Endodermal cell (in vitro differentiated cells): Measurements from ENCODE around the gene VAV3. TPM values are rescaled to one million over a fixed set of nuclear protein-coding genes. Genes with fewer than 3 reads are reported as not detected.

Experiments used
- DNase-seq: peaks from one replicate; pipeline ENCODE4 v3.0.0-alpha.2; 2017
- H3K27ac ChIP-seq: 2 replicates; pipeline ENCODE4 v1.5.1; 2013; ENCODE audit warnings: mild to moderate bottlenecking, low read depth, low read length, moderate library complexity
- H3K27me3 ChIP-seq: 2 replicates; pipeline ENCODE4 v1.6.1; 2013; ENCODE audit warnings: mild to moderate bottlenecking, low read length, moderate library complexity; ENCODE audit not compliant: insufficient read depth, control insufficient read depth, poor library complexity, severe bottlenecking
- H3K36me3 ChIP-seq: 2 replicates; pipeline ENCODE4 v1.7.0; 2013; ENCODE audit warnings: mild to moderate bottlenecking, low read length, moderate library complexity; ENCODE audit not compliant: control insufficient read depth, insufficient read depth
- H3K4me1 ChIP-seq: one replicate; pipeline ENCODE4 v1.7.0; 2013; ENCODE audit warnings: low read length; ENCODE audit not compliant: control insufficient read depth, insufficient read depth
- H3K4me3 ChIP-seq: 2 replicates; pipeline ENCODE4 v1.5.1; 2013; ENCODE audit warnings: mild to moderate bottlenecking, low read length, moderate library complexity
- H3K9ac ChIP-seq: 2 replicates; pipeline ENCODE4 v1.6.1; 2013; ENCODE audit warnings: mild to moderate bottlenecking, low read length, moderate library complexity; ENCODE audit not compliant: poor library complexity, severe bottlenecking; ENCODE audit errors: extremely low read depth
- H3K9me3 ChIP-seq: 2 replicates; pipeline ENCODE4 v1.6.1; 2013; ENCODE audit warnings: mild to moderate bottlenecking, low read length, moderate library complexity; ENCODE audit not compliant: control insufficient read depth
- H3K27ac Mint-ChIP-seq: 2 replicates; pipeline ENCODE4 v1.8.0; 2020; ENCODE audit warnings: mixed read lengths
- H3K27me3 Mint-ChIP-seq: 2 replicates; pipeline ENCODE4 v1.8.0; 2021; ENCODE audit warnings: mild to moderate bottlenecking, mixed read lengths; ENCODE audit not compliant: insufficient read depth
- H3K36me3 Mint-ChIP-seq: 2 replicates; pipeline ENCODE4 v1.8.0; 2020; ENCODE audit warnings: low read depth, mixed read lengths
- H3K4me1 Mint-ChIP-seq: 2 replicates; pipeline ENCODE4 v1.8.0; 2020; ENCODE audit warnings: mixed read lengths
- H3K4me3 Mint-ChIP-seq: 2 replicates; pipeline ENCODE4 v1.8.0; 2020; ENCODE audit warnings: mild to moderate bottlenecking, moderate library complexity, mixed read lengths
- H3K9me3 Mint-ChIP-seq: 2 replicates; pipeline ENCODE4 v1.8.0; 2020; ENCODE audit warnings: mild to moderate bottlenecking, mixed read lengths
- WGBS, 2 experiments: methylation state at CpG; one replicate each; pipeline versions ENCODE4 v1.1.5 to v1.1.7; 2013; ENCODE audit warnings: missing lambda C conversion rate in 2 of 2, mixed read lengths in 1 of 2; ENCODE audit not compliant: insufficient coverage in 1 of 2, insufficient read length in 1 of 2; 5-methylcytosine and 5-hydroxymethylcytosine counted together
- total RNA-seq, 2 donors: library from RNA; stranded (reverse); fragmentation: NEBNext Ultra II Directional in 1 of 2; extraction: Animal tissue kit (Norgen Biotek cat#: 25700) in 1 of 2; gene quantifications; 2 replicates in 1 of 2; 3 replicates in 1 of 2; pipeline ENCODE4 v1.2.1, GENCODE V29; 2021
- TF ChIP-seq, protein P1 (sequence below): fragments of 200-600 bp; sonication (generic); conservative IDR thresholded peaks from 2 replicates; pipeline ENCODE4 v1.5.0; 2021; ENCODE audit warnings: antibody characterized with exemption, mild to moderate bottlenecking

The VAV3 gene
- total RNA-seq, 2 donors from 2014 or later = 6.9 to 9.6 TPM

DNA sequence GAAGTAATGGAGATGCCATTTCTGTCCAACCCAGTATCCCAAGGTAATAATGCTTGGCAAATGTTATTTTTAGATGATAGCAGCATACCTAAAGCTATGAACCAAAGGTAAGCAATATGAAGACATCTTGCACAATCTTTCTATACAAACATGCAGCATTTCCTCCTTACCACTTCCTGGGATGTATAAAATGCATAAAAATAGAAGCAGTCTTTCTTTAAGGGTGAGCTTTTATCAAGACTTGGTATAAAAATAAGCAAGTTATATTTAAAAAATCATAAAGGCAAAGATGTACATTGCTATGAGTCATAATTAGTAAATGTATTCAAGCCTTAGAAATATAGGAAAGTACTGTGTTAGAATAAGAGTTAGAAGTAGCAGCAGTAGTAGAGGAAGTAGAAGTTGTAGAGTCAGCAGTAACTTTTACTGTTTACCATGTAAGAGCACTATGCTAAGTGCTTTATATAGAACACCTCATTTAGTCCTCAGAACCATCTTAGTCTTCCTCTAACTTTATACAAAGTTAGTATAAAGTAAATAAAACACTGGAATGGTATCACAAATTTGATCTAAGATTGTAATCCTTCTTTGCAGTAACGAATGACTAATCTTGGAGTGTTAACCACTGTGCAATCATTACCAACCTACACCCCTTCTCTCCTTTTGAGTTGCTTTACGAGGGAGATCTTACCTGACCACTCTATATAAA lies 371.3 kb downstream of the VAV3 start:
- TF ChIP-seq, protein P1, sequence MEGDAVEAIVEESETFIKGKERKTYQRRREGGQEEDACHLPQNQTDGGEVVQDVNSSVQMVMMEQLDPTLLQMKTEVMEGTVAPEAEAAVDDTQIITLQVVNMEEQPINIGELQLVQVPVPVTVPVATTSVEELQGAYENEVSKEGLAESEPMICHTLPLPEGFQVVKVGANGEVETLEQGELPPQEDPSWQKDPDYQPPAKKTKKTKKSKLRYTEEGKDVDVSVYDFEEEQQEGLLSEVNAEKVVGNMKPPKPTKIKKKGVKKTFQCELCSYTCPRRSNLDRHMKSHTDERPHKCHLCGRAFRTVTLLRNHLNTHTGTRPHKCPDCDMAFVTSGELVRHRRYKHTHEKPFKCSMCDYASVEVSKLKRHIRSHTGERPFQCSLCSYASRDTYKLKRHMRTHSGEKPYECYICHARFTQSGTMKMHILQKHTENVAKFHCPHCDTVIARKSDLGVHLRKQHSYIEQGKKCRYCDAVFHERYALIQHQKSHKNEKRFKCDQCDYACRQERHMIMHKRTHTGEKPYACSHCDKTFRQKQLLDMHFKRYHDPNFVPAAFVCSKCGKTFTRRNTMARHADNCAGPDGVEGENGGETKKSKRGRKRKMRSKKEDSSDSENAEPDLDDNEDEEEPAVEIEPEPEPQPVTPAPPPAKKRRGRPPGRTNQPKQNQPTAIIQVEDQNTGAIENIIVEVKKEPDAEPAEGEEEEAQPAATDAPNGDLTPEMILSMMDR = no peak
- no peak overlapping the region for H3K4me3 Mint-ChIP-seq
- H3K36me3 ChIP-seq = no peaks in the 10 kb centered on the region
- H3K9ac ChIP-seq = no peak overlapping the region
- H3K36me3 Mint-ChIP-seq = no peaks in the 10 kb centered on the region
- no peak overlapping the region for H3K27ac ChIP-seq
- no peak overlapping the region for H3K27ac Mint-ChIP-seq
- H3K4me3 ChIP-seq = no peak overlapping the region
- no peaks in the 10 kb centered on the region for H3K9me3 ChIP-seq
- H3K9me3 Mint-ChIP-seq = no peaks in the 10 kb centered on the region
- peaks cover 20% of the 10 kb centered on the region for H3K4me1 Mint-ChIP-seq
- H3K4me1 ChIP-seq = peaks cover 2% of the 10 kb centered on the region
- no peak for DNase-seq
- no peaks in the 10 kb centered on the region for H3K27me3 ChIP-seq
- H3K27me3 Mint-ChIP-seq = no peaks in the 10 kb centered on the region
- WGBS, 2 experiments = 86 to 97% methylated on average over 2 of the region's 2 CpGs

DNA sequence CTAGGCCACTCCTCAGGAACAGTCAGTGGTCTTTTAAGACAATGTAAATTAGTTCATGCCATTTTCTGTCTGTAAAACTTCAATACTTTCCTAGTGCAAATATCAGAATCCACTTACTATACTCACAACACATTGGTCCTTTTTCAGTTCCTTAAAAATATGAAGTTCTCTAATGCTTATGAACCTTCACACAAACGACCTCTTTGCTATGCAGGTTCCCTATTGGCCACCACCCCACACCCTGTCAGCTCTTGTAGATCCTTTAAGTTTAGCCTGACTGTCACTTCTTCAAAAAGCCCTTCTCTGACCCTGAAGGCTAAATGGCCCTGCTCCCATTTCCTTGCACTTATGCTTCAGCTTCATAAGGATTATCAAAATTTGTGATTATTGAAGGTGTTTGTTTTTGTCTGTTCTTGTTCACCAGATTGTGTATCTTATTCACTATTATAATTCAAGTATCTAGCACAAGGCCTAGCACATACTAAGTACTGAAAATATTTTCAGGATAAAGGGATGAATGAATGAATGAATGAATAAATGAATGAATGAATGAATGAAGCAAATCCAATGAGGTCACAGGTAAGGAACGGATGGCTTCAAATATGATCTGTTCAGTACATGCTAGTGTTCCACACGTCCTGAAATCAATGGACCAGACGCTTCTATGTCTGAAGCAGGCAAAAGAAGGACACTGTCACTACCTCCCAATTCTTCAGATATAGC lies 373.9 kb downstream of the VAV3 start:
- Histone ChIP-seq H3K4me3 (no peak overlapping the region), H3K27ac (no peak overlapping the region), H3K36me3 (no peaks in the 10 kb centered on the region), H3K27me3 (no peaks in the 10 kb centered on the region), H3K9ac (no peak overlapping the region), H3K9me3 (no peaks in the 10 kb centered on the region), H3K4me1 (no peaks in the 10 kb centered on the region)
- TF ChIP-seq, protein P1 = no peak
- peaks cover 16% of the 10 kb centered on the region for H3K4me1 Mint-ChIP-seq
- no peak for DNase-seq
- no peak overlapping the region for H3K27ac Mint-ChIP-seq
- no peaks in the 10 kb centered on the region for H3K9me3 Mint-ChIP-seq
- H3K4me3 Mint-ChIP-seq = no peak overlapping the region
- no peaks in the 10 kb centered on the region for H3K27me3 Mint-ChIP-seq
- no peaks in the 10 kb centered on the region for H3K36me3 Mint-ChIP-seq
- 82 to 100% methylated on average over 2 to 4 of the region's 4 CpGs for WGBS, 2 experiments

DNA sequence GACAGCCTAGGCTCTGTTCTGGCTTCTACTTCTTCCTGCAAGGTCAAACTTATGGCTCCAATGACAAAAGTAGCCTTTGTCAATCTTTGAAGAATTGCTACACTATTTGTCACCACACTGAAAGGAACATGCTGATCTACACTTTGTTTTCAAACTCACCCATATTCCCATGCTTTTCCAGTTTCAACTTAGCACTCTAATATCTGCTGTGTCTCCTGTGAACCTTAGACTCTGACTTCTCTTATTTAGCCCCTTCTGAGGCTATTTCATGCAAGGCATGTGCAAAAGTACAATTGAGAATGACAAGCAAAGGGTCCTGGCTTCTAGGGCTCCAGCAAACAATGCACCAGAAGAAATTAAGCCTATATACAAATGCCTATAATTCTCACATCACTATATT lies 374.9 kb downstream of the VAV3 start:
- Mint-ChIP-seq H3K4me1 (peaks cover 14% of the 10 kb centered on the region), H3K27me3 (no peaks in the 10 kb centered on the region), H3K4me3 (no peak overlapping the region), H3K27ac (no peak overlapping the region), H3K36me3 (no peaks in the 10 kb centered on the region), H3K9me3 (no peaks in the 10 kb centered on the region)
- TF ChIP-seq, protein P1 = no peak
- Histone ChIP-seq H3K36me3 (no peaks in the 10 kb centered on the region), H3K27me3 (no peaks in the 10 kb centered on the region), H3K9ac (no peak overlapping the region), H3K27ac (no peak overlapping the region), H3K4me1 (no peaks in the 10 kb centered on the region), H3K9me3 (no peaks in the 10 kb centered on the region), H3K4me3 (no peak overlapping the region)
- DNase-seq = no peak
